DMS153 (cell line): ENCODE measurements around the gene LAPTM5.
"Not testable (repeated sequence)": the region's sequence is repeated elsewhere in the genome, so short reads cannot be mapped to it uniquely, and the experiment has no call there.

Experiments
- DNase-seq: peaks from one replicate; lab custom pipeline; 2025; lab: John Stamatoyannopoulos, UW

The LAPTM5 gene

DNA sequence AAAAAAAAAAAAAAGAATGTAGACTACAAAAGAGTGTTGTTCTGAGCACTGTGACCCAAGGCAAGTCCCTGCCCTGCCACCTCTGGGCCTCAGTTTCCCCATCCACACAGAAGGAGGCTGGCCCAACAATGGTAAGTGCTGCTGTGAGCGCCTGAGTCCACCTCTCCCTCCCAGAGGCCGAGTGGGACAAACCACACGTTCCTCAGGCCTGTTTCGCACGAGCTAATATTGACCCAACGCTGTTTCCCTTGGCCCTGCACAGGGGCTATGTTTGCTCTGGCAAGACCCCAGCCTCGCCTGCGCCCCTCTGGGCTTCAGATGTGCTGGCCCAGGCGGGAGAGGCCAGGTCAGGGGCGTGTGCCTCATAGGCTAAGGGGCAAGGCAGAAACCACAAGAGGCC lies 12.6 kb upstream of the LAPTM5 start:
- DNase-seq: no peak

DNA sequence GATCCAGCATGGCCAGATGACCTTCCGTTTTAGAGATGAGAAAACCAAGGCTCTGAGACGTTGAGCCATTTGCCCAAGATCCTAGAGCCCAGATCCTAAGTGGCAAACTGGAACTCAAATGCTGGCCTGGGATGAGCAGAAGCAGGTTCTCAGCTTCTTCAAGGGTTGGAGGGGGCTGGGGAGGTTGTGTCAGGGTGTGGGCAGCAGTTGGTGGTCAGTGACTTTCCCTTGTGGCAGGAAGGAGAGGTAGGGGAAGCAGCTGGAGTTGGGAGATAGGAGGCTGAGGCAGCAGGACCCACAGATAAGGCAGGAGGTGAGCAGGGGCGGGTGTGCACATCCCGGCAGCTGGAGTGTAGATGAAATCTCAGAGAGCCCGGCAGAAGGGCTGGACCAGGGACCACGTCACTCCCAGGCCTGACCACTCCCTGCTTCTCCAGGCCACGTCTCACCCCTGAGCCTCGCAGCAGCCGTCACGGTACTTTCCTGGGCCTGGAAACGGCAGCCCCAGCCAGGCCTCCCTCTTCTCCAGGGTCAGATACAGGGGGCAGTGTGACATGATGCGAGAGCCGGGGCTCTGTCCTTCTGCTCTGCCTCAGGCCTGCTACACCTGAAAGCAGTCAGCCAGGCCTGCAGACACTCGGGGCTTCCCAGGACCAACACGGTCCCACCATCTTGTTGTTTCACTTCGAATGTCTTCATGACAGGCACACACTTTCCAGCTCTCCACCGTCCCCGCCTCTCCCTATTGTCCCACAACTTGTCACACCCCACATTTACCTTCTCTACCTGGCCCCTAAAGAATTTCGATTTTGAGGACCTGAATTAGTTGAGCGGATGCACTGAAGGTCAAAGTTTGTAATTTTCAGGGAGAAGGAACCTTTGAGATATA lies 11.5 kb upstream of the LAPTM5 start:
- DNase-seq: no peak

DNA sequence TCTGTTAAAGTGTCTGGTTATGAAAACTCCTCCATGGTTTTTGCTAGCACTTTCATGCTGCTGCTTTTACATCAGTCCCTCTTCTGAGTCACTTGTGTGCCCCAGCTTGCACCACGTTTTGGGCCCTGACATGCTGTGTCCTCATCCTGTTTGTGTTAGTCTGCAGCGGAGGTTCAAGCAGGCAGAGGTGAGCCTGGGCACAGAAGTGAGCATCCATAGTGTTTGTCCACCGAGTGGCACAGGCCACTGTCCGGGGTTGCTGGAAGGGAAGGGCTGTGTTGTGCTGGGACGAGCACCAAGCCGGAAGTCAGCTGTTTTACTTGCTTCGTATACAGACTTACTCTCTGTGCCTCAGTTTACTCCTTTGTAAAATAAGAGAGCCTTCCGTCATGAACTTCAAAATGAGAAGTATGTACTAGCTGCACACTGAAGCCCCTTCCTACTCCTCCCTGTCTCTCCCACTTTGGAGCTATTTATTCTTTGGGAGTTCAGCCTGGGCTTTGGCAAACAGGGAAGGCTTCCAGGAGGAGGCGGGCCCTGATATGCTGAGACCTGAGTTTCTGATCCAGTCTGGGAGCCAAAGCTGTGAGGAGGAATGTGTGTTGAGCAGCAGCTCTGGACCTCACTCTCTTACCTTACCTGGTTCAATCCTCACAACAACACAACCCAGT lies 10.7 kb upstream of the LAPTM5 start:
- DNase-seq: no peak

DNA sequence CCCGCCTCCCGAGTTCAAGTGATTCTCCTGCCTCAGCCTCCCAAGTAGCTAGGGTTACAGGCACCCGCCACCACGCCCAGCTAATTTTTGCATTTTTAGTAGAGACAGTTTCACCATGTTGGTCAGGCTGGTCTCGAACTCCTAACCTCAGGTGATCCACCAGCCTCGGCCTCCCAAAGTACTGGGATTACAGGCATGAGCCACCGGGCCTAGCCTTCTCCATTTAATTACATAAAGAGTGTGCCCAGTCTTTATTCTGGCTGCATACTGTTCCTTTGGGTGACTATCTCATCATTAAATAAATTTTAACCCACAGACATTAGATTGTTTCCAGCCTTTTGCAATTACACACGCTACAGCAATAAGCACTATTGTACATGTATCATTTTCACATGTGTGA lies 9.4 kb upstream of the LAPTM5 start:
- not testable (repeated sequence) for DNase-seq

DNA sequence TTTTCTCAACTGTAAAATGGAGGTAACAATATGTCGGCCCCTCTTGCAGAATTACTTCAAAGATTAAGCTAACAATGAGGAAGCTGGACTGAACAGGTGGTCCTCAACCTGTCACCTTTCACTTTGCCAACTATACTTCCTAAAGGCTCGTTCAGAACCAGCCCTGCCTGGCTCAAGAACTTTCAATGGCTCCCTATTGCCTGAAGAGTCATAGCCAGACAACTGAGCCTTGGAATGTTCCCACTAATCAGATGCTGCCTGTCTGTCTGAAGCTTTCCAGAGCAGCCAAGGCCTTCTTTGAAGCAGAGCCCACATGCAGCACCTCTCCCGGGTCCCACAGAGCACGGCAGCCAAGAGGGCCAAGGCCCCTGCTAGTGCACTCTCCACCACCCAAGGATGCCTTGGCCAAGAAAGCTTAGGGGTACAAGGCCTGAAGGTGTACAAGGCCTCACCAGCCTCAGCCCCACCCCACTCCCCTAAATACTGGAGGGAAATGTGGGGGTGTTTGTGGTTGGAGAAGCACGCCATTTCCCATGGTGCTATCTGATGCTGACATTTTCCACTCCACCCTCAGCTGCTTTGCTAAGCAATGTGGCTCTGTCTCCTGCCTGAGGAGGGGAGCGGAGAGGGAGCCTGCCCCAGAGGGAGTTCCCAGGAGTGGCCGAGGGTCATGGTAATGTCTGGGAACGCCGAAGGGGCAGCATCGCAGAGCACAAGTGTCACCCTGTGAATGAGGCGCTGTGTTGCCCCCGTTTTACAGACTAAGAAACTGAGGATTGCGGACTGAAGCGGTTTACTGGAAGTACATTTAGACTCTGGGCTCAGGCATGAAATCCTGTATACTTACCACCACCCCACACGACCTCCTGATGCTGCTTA lies 8.2 kb upstream of the LAPTM5 start:
- no peak for DNase-seq

DNA sequence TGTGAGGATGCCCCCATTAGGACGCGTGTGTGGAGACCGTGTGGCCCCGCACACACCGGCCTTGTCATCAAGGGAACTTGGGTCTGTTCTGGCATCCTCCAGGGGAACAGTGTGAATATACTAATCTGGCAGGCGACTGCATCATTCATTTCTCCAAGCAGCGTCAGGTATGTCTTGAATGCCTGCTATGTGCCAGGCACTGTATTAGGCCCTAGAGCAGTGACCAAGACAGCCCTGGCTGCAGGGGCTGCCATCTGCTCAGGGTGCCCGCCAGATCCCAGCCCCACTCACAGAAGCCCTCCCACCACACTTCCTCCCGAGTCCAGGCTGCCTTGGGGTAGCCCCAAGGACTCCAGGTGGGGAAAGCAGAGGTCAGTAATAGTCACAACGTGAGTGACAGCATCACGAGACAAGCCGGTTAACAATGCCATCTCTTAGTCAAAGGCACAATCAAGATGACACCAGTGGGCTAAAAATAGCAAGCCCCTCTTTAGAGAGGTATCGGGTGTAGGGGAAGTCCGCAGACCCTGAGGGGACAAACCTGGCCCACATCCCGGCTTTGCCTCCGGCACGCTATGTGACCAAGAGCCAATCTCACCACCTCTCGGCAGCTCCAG lies 7.5 kb upstream of the LAPTM5 start:
- DNase-seq: no peak

DNA sequence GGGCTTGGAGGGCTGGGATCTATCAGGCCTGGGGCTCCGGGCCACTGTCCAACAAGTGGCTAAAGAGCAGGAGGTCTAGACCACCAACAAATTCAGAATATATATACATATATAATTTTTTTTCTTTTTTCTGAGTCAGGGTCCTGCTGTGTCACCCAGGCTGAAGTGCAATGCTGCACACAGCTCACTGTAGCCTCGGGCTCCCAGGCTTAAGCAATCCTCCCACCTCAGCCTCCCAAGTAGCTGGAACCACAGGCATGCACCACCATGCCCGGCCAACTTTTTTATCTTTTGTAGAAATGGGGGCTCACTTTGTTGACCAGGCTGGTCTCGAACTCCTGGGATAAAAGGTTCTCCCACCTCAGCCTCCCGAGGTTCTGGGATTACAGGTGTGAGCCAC lies 6.8 kb upstream of the LAPTM5 start:
- no peak for DNase-seq

DNA sequence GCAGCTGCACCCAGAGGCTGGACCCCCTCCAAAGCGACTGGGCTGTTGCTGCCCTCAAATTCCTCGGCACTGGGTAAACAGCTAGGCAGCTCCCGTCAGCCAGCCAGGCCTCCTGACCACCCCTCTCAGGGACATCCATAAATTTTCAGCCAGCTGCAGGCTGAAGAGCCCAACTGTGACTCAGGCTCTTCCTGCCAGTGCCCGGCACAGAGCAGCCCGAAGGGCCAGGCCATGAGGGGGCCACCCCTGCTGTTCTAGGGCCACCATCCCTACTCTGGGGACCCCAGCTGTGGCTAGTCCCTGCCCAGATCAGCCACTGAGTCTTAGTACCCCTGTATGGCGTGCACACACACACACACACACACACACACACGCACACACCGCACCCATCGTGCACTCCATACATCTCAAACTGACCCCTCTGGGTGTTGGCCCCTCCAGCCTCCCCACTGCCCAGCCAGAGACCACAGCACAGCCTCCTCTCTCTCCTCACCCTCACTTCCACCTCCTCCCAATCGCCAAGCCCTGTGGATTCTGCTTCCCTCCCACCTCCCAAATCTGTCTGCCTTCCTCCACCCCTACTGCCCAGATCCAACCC lies 6.2 kb upstream of the LAPTM5 start:
- DNase-seq: no peak

DNA sequence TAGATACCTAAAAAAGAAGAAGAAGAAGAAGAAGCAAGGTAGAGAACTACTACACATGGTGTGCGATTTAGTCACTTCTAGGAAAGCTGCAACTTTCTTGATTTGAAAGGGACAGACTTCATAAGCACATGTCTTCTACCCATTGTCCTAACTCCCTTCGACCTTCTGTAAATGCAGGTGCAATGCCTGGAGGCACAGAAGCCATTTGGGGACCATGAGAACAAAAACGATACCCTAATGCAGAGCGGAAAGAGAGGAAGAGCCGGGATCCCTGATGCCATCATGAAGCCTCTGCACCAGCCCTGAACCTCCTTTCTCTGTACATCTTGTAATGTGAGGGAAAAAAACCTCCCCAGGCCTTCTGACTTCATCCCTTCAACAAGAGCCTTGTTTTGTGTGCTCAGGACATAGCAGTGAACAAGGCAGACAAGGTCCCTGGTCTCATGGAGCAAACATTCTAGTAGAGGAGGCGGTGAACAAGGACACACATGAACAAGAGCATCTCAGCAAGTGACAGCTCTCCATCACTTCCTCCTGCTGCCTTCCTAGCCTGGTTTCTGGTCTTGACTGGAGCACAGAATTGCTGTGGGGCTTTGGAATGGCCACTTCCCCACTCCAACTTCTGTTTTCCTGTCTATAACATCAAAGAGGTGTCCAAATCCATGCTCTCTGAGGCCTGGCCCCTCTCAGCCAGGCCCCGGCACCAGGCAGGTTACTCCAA lies 5.5 kb upstream of the LAPTM5 start:
- no peak for DNase-seq

DNA sequence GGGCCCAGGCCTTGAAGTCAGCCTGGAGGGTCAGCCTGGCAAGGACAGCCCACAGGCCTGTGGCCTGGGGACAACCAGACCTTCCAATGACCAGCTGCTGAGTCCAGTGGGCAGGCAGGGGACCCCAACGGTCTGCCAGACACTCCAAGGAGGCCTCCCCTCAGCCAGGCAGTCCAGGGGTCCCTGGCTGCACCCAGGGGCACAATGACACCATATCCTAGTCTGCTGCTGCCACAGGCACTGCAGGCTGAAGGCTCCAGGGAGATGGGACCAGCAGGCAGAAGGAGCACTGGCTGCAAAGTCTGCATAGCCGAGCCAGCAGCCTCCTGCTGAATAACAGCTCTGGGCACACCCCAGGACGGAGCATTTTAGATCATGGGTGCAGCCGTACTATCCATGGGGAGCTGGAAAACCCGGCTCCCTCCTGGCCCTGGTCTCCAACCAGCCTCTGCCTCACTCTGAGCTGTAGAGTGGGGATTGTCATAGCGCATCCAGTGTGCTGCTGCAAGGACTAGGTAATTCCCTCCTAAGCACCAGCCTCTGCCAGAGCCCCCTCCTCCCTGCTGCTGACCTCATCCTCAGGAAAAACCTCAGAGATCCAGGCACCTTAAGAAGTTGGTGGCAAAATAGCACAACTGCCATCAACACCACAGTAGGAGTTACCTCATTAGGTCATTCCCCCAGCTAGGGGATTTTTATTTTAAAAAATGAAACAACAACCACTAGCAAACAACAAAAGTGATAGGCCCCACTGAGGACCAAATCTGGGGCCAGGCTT lies 4.8 kb upstream of the LAPTM5 start:
- DNase-seq: no peak

DNA sequence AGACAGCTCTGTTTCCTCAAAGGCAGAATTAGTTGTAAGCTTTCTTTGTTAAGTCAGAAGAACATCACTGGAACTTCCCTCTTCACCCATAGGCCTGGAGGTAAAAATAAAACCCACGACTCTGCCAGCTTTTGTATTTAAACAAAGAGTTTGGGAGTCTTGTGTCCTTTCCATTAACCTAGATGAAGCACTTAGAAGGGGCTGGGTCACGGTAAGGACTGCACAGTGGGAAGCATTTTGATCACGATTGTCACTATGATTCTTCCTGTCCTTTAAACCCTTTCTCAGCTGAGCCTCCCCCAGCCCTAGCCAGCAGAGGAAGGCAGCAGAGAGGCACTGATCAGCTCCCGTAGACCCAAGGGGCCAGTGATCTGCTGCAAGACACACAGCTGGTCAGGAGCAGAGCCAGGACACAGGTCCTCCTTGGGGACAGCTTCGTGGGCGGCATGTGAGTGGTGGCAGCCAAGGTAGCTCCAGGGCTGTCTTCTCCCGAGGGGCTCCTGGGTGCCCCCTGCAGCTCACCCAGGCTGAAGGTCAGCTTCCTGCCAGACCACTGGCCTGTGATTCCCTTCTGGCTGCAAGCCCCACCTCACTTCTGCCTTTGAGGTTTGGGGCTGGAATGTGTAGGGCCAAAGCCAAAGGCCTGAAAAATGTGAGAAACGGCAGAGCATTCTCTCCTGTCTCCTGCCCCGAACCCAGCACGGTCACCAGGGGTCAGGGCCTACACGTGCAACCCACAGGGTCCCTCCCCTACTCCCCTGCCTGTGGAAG lies 4.0 kb upstream of the LAPTM5 start:
- no peak for DNase-seq

DNA sequence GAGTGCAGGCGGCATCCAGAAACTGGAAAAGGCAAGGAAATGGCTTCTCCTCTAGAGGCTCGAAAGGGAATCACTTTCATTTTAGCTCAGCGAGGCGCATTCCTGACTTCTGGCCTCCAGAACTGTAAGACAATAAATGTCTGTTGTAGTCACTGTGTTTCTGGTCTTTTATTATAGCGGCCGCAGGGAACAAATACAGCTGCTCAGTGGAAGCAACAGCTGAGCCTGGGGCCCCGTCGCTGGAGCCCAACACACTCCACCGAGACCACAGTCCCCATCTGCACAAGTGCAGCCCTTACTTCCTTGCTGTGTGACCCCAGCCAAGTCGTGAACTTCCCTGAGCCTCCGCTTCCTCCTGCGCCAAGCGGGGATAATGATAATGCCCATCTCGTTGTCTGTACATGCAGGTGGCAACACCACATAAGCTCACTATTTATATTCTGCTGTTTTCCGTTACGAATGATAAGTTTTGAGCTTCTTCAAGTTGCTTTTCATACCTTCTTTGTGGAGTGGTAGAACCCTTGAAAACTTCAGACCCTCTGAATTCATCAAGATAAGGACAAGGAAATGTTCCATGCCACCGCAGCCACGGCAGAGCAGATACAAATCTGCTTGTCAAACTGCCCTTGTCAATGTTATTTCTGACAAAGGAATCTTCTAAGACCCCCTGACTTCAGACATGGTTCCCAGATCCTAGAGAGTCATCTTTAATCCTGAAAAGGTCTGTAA lies 3.2 kb upstream of the LAPTM5 start:
- DNase-seq: no peak

DNA sequence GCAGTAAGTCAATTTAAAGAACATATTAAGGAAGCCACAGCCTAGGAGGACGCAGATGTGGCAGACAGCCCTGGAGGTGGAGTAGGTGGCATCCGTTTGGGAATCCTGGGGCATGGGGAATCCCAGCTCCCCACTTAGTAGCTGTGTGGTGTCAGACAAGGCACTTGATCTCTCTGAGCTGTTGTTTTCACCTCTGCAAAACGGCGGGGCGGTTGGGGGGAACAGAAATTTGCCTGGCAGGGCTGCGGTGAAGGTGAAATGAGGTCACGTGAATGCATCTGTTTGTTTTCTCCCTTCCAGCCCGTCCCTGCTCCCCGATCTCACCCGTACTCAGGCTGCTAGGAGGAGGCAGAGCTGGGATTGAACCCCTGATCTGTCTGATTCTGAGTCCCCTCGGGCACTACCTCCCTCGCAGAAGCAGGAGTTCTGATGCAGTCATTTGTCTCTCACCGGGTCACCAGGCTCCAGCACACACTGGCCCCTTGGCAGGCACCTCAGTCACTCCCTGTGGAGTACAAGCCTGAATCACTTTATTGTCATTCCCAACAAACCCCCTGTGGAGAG lies 2.2 kb upstream of the LAPTM5 start:
- DNase-seq: no peak

DNA sequence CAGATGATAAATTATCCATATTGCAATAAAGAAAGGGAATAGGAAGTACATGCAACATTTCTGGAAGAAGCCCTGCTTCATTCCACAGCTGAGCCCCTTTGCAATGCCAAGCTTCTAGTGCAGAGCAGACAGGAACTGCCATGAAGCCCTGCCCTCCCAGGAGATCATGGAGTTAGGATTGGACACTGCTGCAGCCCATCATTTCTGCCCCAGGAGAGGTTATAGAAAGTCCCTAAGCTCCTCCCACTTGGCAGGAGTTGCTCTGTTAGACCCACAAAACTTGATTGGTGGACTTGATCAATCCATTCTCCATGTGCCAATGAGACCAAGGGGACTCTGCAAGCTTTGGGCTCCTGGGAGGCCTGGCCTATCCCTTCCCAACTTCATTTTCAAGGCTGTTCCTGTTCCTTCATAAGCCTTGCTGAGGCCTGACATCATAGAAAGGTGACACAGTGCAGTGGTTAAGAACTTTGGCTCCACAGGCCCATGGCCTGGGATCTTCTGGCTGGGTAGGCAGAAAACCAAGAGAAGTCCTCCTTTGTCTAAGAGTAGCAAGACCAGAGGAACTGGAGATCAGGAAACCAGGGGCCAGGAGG lies 1.3 kb upstream of the LAPTM5 start:
- DNase-seq: no peak

DNA sequence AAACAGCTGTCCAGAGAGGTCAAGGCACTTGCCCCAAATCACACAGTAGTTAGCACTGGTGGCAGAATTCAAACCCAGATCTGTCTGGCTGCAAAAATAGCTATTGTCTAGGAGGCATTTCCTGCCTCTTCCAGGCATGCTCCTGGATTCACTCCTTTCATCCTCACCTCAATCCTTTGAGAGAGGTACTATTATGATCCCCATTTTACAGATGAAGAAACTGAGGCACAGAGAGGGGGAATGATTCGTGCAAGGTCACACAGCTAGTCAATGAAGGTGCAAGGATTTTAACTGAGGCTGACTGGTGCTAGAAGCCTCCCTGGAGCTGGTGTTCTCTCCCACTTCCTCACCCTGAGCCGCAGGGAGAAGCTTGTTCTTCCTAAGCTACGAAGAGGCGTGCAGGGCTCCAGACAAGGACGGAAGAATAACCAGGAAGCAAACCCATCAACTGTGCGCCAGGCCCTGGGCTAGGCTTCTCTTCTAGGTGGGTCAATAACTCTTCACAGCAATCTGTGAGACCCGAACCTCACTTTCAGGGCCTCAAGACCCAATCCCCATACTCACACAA lies 631 bp upstream of the LAPTM5 start:
- no peak for DNase-seq

DNA sequence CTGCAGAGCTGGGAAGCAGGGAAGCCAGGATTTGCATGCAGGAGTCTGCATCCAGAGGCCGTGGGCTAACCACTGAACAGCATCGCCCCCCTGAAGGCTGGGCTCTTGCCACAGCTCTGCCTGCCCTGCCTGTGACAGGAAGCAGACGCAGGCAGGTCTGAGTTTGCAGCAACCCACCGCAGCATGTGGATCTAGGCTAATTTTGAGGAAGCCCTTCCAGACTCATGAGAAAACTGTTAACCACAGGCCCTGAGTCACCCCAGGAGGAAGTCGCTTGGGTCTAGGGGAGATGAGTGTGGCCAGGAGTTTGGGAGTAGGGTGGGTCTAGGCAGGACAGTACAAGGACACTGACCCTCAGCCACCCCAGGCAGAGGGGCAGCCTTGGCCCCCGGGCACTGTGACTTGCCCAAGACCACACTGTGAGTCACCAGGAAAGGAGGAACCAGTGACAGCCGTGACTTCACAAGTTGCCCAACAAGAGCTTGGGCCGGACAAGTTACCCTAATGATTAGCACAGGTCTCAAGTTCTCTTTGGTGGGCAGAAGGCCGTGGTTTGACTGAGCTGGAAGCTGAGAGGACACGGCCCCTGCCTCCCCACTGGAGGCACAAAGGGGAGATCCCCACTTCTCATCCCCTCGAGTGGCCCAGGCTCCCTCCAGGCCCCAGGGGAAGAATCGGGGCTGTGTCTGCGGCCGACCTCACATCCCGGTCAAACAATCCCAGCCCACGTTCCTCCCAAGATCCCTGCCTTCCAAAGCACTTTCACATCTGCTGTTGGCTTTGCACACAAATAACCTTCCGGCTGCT lies 826 bp downstream of the LAPTM5 start:
- no peak for DNase-seq

DNA sequence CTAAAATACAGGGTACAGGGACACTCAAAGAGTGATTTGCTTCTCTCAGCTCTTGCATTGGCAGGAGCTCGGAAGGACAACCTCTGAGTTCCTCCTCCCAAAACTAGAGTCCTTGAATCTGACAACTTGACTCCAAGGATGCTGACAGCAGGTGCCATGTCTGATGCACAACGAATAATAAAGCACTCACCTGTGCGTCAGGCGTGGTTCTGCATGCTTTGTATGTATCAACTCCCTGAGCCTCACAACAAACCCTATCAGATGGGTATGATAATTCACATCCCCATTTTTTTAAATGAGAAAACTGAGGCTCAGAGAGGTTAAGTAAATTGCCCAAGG lies 1.4 kb downstream of the LAPTM5 start:
- DNase-seq: no peak
